IMR-90 (cell line): ENCODE measurements around the gene RFX1. TPM values are rescaled to one million over a fixed set of nuclear protein-coding genes. Genes with fewer than 3 reads are reported as not detected.

Experiments used
- ATAC-seq: fragments of 200-7000 bp; cut with Tn5 transposase; 2 replicates; pipeline ENCODE4 v1.9.1; 2020; ENCODE audit warnings: low read depth, mild to moderate bottlenecking, moderate library complexity
- BruUV-seq: library from RNA; stranded (reverse); fragments of 400-500 nt; replicated peaks from 2 replicates; lab custom pipeline; 2021; lab: Mats Ljungman, UMichigan
- CTCF ChIA-PET: fragments of 300-600 bp; formaldehyde crosslinking; extraction: SDS; loops from one replicate; lab custom pipeline; 2021; ENCODE audit warnings: antibody characterized with exemption; lab: Yijun Ruan, JAX
- POLR2A ChIA-PET: fragments of 300-600 bp; sonication (Branson Sonifier 250); formaldehyde crosslinking; loops from one replicate; lab custom pipeline; 2022; ENCODE audit warnings: antibody characterized with exemption; ENCODE audit not compliant: unreplicated experiment; lab: Charles Lee
- DNase-seq: peaks from one replicate; pipeline ENCODE4 v3.0.0; 2013
- H2AFZ ChIP-seq: replicated peaks from 2 replicates; pipeline ENCODE3; 2013; ENCODE audit warnings: low read length, mild to moderate bottlenecking; ENCODE audit not compliant: poor library complexity
- H2AK5ac ChIP-seq: 2 replicates; pipeline ENCODE4 v1.6.1; 2013; ENCODE audit warnings: low read depth, low read length, inconsistent platforms
- H2AK9ac ChIP-seq: replicated peaks from 2 replicates; pipeline ENCODE3; 2013; ENCODE audit warnings: mild to moderate bottlenecking, low read depth, low read length, moderate library complexity; ENCODE audit not compliant: poor library complexity
- H2BK120ac ChIP-seq: 2 replicates; pipeline ENCODE4 v1.6.1; 2013; ENCODE audit warnings: low read depth, low read length, inconsistent platforms
- H2BK15ac ChIP-seq: 3 replicates; pipeline ENCODE4 v1.6.1; 2013; ENCODE audit warnings: low read depth, low read length, inconsistent platforms
- H2BK20ac ChIP-seq: 2 replicates; pipeline ENCODE4 v1.6.1; 2013; ENCODE audit warnings: low read depth, mild to moderate bottlenecking, inconsistent platforms, low read length, moderate library complexity
- H2BK5ac ChIP-seq: 2 replicates; pipeline ENCODE4 v1.6.1; 2013; ENCODE audit warnings: mild to moderate bottlenecking, low read depth, low read length, inconsistent platforms; ENCODE audit not compliant: poor library complexity, severe bottlenecking
- H3K14ac ChIP-seq: replicated peaks from 2 replicates; pipeline ENCODE4 v1.6.1; 2013; ENCODE audit warnings: low read depth, low read length, inconsistent platforms
- H3K18ac ChIP-seq: 2 replicates; pipeline ENCODE4 v1.6.1; 2013; ENCODE audit warnings: low read depth, low read length, control low read depth
- H3K23ac ChIP-seq: 2 replicates; pipeline ENCODE4 v1.6.1; 2013; ENCODE audit warnings: low read depth, low read length, inconsistent platforms
- H3K27ac ChIP-seq: 2 replicates; pipeline ENCODE4 v1.5.1; 2013; ENCODE audit warnings: mild to moderate bottlenecking, control low read depth, low read length; ENCODE audit not compliant: insufficient read depth
- H3K27me3 ChIP-seq: 2 replicates; pipeline ENCODE4 v1.6.1; 2013; ENCODE audit warnings: low read length; ENCODE audit not compliant: control insufficient read depth, insufficient read depth
- H3K36me3 ChIP-seq: 2 replicates; pipeline ENCODE4 v1.6.1; 2013; ENCODE audit warnings: low read length, mixed read lengths; ENCODE audit not compliant: control insufficient read depth, insufficient read depth
- H3K4ac ChIP-seq: 2 replicates; pipeline ENCODE4 v1.6.1; 2013; ENCODE audit warnings: low read depth, low read length, inconsistent platforms
- H3K4me1 ChIP-seq: 2 replicates; pipeline ENCODE4 v1.6.1; 2013; ENCODE audit warnings: low read length, mixed read lengths; ENCODE audit not compliant: control insufficient read depth, insufficient read depth
- H3K4me2 ChIP-seq: 2 replicates; pipeline ENCODE4 v1.6.1; 2013; ENCODE audit warnings: low read depth, mild to moderate bottlenecking, control low read depth, low read length, moderate library complexity
- H3K4me3 ChIP-seq: 2 replicates; pipeline ENCODE4 v1.5.1; 2013; ENCODE audit warnings: low read depth, mild to moderate bottlenecking, control low read depth, low read length, moderate library complexity; ENCODE audit not compliant: insufficient read depth
- H3K56ac ChIP-seq: 2 replicates; pipeline ENCODE4 v1.6.1; 2013; ENCODE audit warnings: low read length, inconsistent platforms; ENCODE audit not compliant: insufficient read depth; ENCODE audit errors: extremely low read depth
- H3K79me1 ChIP-seq, 2 experiments: 2 replicates each; pipeline ENCODE4 v1.6.1; 2013; ENCODE audit warnings: low read length in 2 of 2, inconsistent platforms in 1 of 2, low read depth in 1 of 2
- H3K9ac ChIP-seq: 2 replicates; pipeline ENCODE4 v1.6.1; 2013; ENCODE audit warnings: low read depth, low read length, control low read depth
- H3K9me1 ChIP-seq: 2 replicates; pipeline ENCODE4 v1.6.1; 2013; ENCODE audit warnings: low read length, inconsistent platforms; ENCODE audit not compliant: insufficient read depth
- H3K9me3 ChIP-seq: 2 replicates; pipeline ENCODE4 v1.6.1; 2013; ENCODE audit warnings: low read length; ENCODE audit not compliant: control insufficient read depth, insufficient read depth
- H4K20me1 ChIP-seq: 2 replicates; pipeline ENCODE4 v1.6.1; 2013; ENCODE audit warnings: low read length, inconsistent platforms; ENCODE audit not compliant: insufficient read depth
- H4K5ac ChIP-seq: 2 replicates; pipeline ENCODE4 v1.6.1; 2013; ENCODE audit warnings: mild to moderate bottlenecking, low read depth, low read length, control low read depth
- H4K8ac ChIP-seq, 2 experiments: 2 replicates each; pipeline ENCODE4 v1.6.1; 2013; ENCODE audit warnings: low read depth in 2 of 2, low read length in 2 of 2, control low read depth in 1 of 2, inconsistent platforms in 1 of 2
- H4K91ac ChIP-seq: 2 replicates; pipeline ENCODE4 v1.6.1; 2013; ENCODE audit warnings: low read depth, low read length, inconsistent platforms; ENCODE audit not compliant: insufficient read depth
- BHLHE40 ChIP-seq: fragments of 150-350 bp; IDR thresholded peaks from 2 replicates; pipeline ENCODE4 v1.6.1; 2016; ENCODE audit warnings: mild to moderate bottlenecking, low read depth, low read length
- CEBPB ChIP-seq: IDR thresholded peaks from 2 replicates; pipeline ENCODE4 v1.6.1; 2012; ENCODE audit warnings: low read depth, low read length, improper control_type of control experiment
- CHD1 ChIP-seq: IDR thresholded peaks from 2 replicates; pipeline ENCODE4 v1.6.1; 2012; ENCODE audit warnings: low read depth, low read length, improper control_type of control experiment
- CTCF ChIP-seq: conservative IDR thresholded peaks from 2 replicates; pipeline ENCODE4 v1.5.1; 2012; ENCODE audit warnings: mild to moderate bottlenecking, low read depth, low read length, improper control_type of control experiment
- ELK1 ChIP-seq: fragments of 150-350 bp; IDR thresholded peaks from 2 replicates; pipeline ENCODE4 v1.6.1; 2016; ENCODE audit warnings: low read depth, mild to moderate bottlenecking, low read length, moderate library complexity, borderline replicate concordance
- FOS ChIP-seq: fragments of 150-350 bp; IDR thresholded peaks from 2 replicates; pipeline ENCODE4 v1.6.1; 2016; ENCODE audit warnings: low read depth, low read length
- MAFK ChIP-seq: IDR thresholded peaks from 2 replicates; pipeline ENCODE4 v1.6.1; 2012; ENCODE audit warnings: low read depth, low read length, improper control_type of control experiment
- MAZ ChIP-seq: IDR thresholded peaks from 2 replicates; pipeline ENCODE4 v1.6.1; 2012; ENCODE audit warnings: low read depth, mild to moderate bottlenecking, low read length, improper control_type of control experiment, moderate library complexity, borderline replicate concordance
- MXI1 ChIP-seq: IDR thresholded peaks from 2 replicates; pipeline ENCODE4 v1.6.1; 2012; ENCODE audit warnings: low read depth, mild to moderate bottlenecking, low read length, moderate library complexity, borderline replicate concordance
- NFE2L2 ChIP-seq: fragments of 150-350 bp; IDR thresholded peaks from 2 replicates; pipeline ENCODE4 v1.6.1; 2016; ENCODE audit warnings: low read depth, mild to moderate bottlenecking, low read length
- POLR2A ChIP-seq: IDR thresholded peaks from 2 replicates; pipeline ENCODE4 v1.6.1; 2012; ENCODE audit warnings: mild to moderate bottlenecking, low read depth, low read length
- RAD21 ChIP-seq: IDR thresholded peaks from 2 replicates; pipeline ENCODE4 v1.6.1; 2012; ENCODE audit warnings: low read length, improper control_type of control experiment
- RCOR1 ChIP-seq: IDR thresholded peaks from 2 replicates; pipeline ENCODE4 v1.6.1; 2012; ENCODE audit warnings: mild to moderate bottlenecking, low read length, improper control_type of control experiment; ENCODE audit not compliant: insufficient replicate concordance
- RFX5 ChIP-seq: IDR thresholded peaks from 2 replicates; pipeline ENCODE4 v1.8.0; 2012; ENCODE audit warnings: low read depth, mild to moderate bottlenecking, low read length, moderate library complexity
- SMC3 ChIP-seq: fragments of 150-350 bp; IDR thresholded peaks from 2 replicates; pipeline ENCODE4 v1.6.1; 2016; ENCODE audit warnings: low read depth, mild to moderate bottlenecking, antibody characterized with exemption, low read length, moderate library complexity
- USF2 ChIP-seq: fragments of 150-350 bp; IDR thresholded peaks from 2 replicates; pipeline ENCODE4 v1.6.1; 2017; ENCODE audit warnings: mild to moderate bottlenecking, antibody characterized with exemption, low read length, low read depth
- WGBS, 2 experiments: methylation state at CpG; one replicate each; pipeline versions ENCODE4 v1.1.5 to v1.1.7; 2013; ENCODE audit warnings: missing lambda C conversion rate in 2 of 2; ENCODE audit not compliant: insufficient read length in 1 of 2; ENCODE audit errors: extremely low coverage in 2 of 2; 5-methylcytosine and 5-hydroxymethylcytosine counted together
- dilution Hi-C: fragments of 300-500 bp; cut with HindIII; formaldehyde crosslinking; loops from one replicate; pipeline ENCODE4 v1.14.3; 2018; ENCODE audit warnings: low sequenced_read_pairs; ENCODE audit not compliant: unreplicated experiment
- in situ Hi-C: fragments of 300-500 bp; cut with MboI; formaldehyde crosslinking; loops from 3 replicates; pipeline ENCODE4 v1.14.3; 2019; ENCODE audit warnings: low sequenced_read_pairs, inconsistent platforms, mixed read lengths
- intact Hi-C: fragments of 100-400 bp; cut with micrococcal nuclease; formaldehyde crosslinking; loops from 2 replicates; pipeline ENCODE4 v1.10.0; 2022
- polyA plus RNA-seq, 3 experiments: library from polyadenylated mRNA; depleted of rRNA; stranded (reverse); fragments of >200 nt; gene quantifications; 2 replicates each; pipeline ENCODE4 v1.2.3, GENCODE V29; 2012; ENCODE audit warnings: low replicate concordance in 1 of 3
- total RNA-seq: library from RNA; depleted of rRNA; stranded (reverse); fragments of >200 nt; gene quantifications from 2 replicates; pipeline ENCODE4 v1.2.3, GENCODE V29; 2012

The RFX1 gene
- total and polyA plus RNA-seq, 2 of the 4 experiments (the other 2 are of a cell fraction) = 0.36 to 3.1 TPM

GRCh38 chr19:13989487-13989886 is 16.6 kb downstream of the RFX1 start:
- no peak overlapping the region for H3K18ac ChIP-seq
- H3K9me3 ChIP-seq = no peaks in the 10 kb centered on the region
- peaks cover 19% of the 10 kb centered on the region for H3K36me3 ChIP-seq
- POLR2A ChIA-PET = no interaction called here
- H3K4me1 ChIP-seq = peaks cover 10% of the 10 kb centered on the region
- H4K5ac ChIP-seq = no peak overlapping the region
- no peak overlapping the region for H2AFZ ChIP-seq
- TF ChIP-seq RCOR1 (no peak), MAZ (no peak), USF2 (no peak), RAD21 (no peak), CTCF (no peak), NFE2L2 (no peak), SMC3 (no peak), MAFK (no peak), BHLHE40 (no peak), CEBPB (no peak), ELK1 (no peak), RFX5 (no peak), CHD1 (no peak), POLR2A (no peak), MXI1 (no peak), FOS (no peak)
- DNase-seq = no peak
- no peaks in the 10 kb centered on the region for H4K20me1 ChIP-seq
- no peak overlapping the region for H3K4ac ChIP-seq
- H3K4me2 ChIP-seq = no peak overlapping the region
- dilution Hi-C loops (no loop called here), in situ Hi-C loops (no loop called here), intact Hi-C loops (no loop called here)
- H3K4me3 ChIP-seq = no peak overlapping the region
- ATAC-seq = no peak
- H2BK20ac ChIP-seq = no peak overlapping the region
- H3K27me3 ChIP-seq = no peaks in the 10 kb centered on the region
- peaks cover 5 to 26% of the 10 kb centered on the region in 2 experiments; a peak in 3 of 4 replicates for H3K79me1 ChIP-seq
- H3K23ac ChIP-seq = no peak overlapping the region
- no peak overlapping the region for H3K9ac ChIP-seq
- H2BK120ac ChIP-seq = no peak overlapping the region
- H2BK5ac ChIP-seq = no peak overlapping the region
- no peak overlapping the region for H3K14ac ChIP-seq
- no peak overlapping the region for H4K91ac ChIP-seq
- WGBS, 2 experiments = 91% methylated on average over 4 of the region's 7 CpGs; no CpG with 5 or more reads in 1 of the 2 experiments
- peaks cover 18% of the 10 kb centered on the region for H3K9me1 ChIP-seq
- no peak overlapping the region for H3K56ac ChIP-seq
- no peak overlapping the region for H4K8ac ChIP-seq
- H3K27ac ChIP-seq = no peak overlapping the region
- no peak overlapping the region for H2AK9ac ChIP-seq
- CTCF ChIA-PET = no interaction called here
- BruUV-seq = no TSS peak
- H2AK5ac ChIP-seq = no peak overlapping the region
- H2BK15ac ChIP-seq = no peak overlapping the region
